HS-5 (cell line): ENCODE data around the gene ACKR2.
"Not testable (repeated sequence)": the region's sequence is repeated elsewhere in the genome, so short reads cannot be mapped to it uniquely, and the experiment has no call there.

ENCODE experiments used
- DNase-seq: peaks from one replicate; pipeline ENCODE4 v3.0.0-alpha.2; 2012; ENCODE audit warnings: low read depth

The ACKR2 gene

DNA sequence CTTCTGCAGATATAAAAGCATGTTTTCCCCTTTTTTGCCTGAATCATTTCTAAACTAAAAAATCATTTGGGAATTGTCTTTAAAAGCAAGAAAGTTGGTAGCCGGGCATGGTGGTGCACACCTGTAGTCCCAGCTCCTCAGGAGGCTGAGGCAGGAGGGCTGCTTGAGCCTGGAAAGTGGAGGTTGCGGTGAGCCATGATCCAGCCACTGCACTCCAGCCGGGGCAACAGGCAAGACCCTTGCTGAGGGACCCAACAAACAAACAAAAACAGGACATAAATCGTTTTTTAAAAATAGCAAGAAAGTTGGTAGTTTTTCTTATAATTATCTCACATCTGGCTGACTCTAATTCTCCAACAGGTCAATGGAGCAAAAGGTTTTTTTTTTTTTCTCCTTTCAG lies 7.5 kb upstream of the ACKR2 start:
- DNase-seq = no peak

DNA sequence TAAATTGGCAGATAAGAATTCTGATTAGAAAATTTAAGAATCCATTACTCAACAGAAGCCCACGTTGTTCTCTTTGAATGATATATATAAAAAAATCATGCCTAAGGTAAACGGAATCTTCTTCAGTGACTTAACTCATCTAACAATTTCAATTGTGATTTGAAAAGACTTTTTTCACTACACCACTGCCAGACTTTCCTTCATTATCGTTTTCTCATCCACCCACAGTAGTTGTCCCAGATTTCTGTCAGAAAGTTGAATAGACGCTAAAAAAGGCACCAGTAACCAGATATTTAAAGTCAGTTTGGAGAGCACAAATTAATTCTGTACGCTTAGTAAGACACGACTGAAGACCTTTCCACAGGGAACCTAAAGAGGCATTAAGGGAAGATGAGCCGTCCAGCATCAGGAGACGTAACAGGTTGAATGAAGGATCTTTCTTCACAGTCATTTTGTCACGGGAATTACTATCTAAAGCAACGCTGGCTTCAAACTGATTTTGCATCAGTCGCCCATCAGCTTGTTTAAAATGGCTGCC lies 6.3 kb upstream of the ACKR2 start:
- no peak for DNase-seq

DNA sequence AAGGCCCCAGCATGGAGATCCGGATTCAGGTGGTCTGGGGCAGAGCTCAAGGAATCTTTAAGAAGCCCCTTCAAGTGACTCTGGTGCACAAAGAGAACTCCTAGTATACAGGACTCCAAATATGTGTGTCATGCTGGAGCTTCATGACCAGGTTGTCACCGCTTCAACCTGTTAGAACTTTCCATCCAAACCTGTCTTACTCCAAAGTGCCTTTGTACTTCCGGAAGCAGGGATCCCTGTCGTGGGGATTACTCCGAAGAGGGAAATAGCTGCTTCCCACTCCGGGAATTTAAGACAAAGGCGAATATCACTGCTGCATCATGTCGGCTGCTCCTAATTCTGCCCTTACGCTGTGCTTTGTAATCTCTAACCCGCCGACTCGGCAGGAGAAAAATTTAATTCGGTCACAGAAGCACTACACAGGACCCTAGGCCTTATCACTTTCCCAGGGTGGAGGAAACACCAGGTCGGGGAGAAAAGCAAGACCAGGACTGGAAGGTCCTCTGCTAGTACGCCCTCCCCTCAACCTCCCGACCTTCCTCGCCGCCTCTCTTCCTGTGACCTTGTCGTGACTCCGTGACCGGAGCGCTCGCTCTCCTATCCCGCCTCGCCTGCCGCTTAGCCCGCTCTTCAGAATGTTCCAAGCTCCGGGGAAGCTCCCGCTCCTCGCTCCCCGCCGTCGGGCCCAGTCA lies 5.7 kb upstream of the ACKR2 start:
- no peak for DNase-seq

DNA sequence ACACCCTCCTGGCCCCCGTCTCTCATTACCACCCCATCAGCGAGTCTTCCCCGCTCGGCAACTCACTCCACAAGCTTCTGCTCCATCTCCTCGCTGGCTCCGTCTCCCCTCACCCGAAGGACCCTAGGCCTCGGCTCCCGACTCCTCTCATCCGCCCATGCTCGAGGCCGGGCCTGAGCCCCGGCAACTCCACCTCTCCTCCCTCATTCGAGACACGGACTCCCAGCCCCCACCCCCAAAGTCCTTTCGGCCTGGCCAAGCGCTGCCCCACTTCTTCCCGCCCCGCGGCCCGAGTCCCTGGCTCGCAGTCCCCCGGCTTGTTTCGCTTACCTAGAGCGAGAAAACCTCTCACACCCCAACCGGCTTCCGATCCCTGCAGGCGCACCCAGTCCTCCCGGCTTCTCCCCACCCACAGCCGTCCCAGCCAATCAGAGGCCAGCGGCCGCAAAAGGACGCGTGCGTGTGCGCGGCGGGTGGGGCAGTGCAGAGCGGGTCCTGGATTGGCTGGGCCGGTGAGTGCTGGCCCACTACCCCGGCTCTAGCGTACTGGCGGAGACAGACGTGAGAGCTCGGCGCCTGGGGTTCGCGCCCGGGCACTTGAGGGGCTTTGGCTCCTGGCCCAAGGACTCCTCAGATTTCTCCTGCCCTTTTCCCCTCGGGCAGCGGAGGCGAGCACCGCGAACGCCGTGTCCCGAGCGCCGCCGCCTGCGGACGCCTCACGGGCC lies 5.0 kb upstream of the ACKR2 start, which contains the start of gene HIGD1A:
Gene HIGD1A (minus strand): TSS at position 385 of the 725 bp plus-strand sequence. CDS start 10,237 bp downstream, outside the sequence.
- peak; percentile 64 for DNase-seq

DNA sequence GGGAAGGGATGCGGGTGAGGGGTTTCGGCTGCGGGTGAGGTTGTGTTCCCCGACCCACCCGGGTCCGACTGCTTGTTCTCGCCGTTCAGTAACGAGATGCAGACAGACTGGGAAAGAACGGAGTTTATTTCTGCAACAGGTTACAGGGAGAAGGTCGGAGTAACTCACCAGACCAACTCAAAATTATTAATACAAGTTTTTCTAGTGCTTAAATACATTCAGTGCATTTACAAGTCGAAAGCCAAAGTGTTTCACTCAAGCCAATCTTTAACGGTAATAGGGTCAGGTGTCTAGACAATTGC lies 4.5 kb upstream of the ACKR2 start:
- DNase-seq = no peak

DNA sequence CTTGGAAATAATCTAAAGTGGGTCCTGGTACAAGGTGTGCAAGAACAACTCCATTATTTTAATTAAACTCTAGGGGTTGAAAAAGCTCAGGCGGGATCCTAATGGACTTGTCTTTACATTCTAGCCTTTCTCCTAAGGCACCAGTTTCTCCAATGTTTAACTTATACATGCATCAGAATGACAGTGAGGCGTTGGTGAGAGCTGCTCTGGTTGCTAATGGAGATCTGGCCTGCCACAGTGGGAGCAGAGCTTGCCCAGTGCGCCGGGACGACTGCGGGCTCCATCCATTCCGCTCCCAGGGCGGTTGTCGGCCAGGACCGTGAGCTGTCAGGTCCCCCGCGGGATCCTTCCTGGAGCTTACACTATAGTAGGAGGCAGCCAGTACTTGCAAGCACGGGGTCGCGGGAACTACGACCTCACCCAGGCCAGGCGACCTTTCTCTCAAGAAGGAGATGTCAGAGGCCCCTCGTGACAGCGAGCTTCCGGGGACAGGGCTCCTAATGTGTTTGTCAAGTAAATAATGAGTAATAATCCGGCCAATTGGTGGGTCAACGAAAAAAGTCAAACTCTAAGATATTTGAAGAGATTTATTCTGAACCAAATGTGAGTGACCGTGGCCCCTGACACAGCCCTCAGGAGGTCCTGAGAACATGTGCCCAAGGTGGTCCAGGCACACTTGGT lies 4.0 kb upstream of the ACKR2 start:
- DNase-seq = no peak

DNA sequence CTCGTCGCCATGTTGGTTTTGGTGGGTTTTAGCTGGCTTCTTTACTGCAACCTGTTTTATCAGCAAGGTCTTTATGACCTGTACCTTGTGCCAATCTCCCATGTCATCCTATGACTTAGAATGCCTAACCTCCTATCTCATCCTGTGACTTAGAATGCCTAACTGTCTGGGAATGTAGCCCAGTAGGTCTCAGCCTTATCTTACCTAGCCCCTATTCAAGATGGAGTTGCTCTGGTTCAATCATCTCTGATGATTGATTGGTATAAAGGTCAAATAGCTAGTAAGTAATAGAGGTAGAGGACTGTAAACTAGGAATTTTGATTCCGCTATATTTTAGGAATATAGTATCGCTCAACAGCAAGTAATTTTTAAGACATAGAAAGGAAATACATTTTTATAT lies 1.3 kb upstream of the ACKR2 start:
- no peak for DNase-seq

DNA sequence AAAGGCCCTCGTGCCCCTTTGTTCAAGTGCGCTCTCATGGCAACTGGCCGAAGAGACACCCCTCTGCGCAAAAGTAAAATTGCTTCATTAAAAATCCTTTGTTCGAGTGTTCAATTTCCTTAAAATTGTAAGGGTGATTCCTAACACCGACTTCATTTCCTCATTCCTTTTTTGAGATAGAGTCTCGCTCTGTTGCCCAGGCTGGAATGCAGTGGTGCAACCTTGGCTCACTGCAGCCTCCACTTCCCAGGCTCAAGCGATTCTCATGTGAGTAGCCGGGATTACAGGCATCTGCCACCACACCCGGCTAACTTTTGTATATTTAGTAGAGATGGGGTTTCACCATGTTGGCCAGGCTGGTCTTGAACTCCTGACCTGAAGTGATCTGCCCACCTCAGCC lies 1.5 kb downstream of the ACKR2 start:
- DNase-seq = not testable (repeated sequence)

DNA sequence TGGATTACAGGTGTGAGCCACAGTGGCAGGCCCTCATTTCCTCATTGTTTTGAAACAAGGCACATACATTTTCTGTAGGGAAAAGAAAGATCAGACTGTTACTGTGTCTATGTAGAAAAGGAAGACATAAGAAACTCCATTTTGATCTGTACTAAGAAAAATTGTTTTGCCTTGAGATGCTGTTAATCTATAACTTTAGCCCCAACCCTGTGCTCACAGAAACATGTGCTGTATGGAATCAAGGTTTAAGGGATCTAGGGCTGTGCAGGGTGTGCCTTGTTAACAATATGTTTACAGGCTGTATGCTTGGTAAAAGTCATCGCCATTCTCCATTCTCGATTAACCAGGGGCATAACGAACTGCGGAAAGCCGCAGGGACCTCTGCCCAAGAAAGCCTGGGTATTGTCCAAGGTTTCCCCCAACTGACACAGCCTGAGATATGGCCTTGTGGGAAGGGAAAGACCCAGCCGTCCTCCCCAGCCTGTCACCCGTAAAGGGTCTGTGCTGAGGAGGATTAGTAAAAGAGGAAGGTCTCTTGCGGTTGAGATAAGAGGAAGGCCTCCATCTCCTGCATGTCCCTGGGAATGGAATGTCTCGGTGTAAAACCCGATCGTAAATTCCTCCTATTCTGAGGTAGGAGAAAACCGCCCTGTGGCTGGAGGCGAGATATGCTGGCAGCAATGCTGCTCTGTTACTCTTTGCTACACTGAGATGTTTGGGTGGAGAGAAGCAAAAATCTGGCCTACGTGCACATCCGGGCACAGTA lies 2.1 kb downstream of the ACKR2 start:
- DNase-seq = not testable (repeated sequence)

DNA sequence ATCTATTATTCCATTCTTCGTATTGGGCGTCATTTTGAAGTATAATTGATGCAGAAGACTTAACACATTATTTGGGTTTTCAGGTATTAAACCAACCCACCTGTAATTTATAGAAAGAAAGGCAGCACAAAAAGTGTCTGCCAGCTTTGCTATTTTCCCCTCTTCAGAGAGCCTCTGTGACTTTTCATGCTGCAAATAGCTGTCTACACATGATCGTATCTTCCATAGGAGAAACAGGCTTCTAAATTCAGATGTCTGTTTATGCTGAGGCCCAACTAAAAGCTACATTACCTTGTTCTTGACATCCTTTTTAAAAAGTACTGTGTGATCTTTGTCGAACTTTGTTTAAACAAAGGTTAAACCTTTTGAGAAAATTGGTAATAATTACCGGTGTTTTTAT lies 5.0 kb downstream of the ACKR2 start:
- no peak for DNase-seq

DNA sequence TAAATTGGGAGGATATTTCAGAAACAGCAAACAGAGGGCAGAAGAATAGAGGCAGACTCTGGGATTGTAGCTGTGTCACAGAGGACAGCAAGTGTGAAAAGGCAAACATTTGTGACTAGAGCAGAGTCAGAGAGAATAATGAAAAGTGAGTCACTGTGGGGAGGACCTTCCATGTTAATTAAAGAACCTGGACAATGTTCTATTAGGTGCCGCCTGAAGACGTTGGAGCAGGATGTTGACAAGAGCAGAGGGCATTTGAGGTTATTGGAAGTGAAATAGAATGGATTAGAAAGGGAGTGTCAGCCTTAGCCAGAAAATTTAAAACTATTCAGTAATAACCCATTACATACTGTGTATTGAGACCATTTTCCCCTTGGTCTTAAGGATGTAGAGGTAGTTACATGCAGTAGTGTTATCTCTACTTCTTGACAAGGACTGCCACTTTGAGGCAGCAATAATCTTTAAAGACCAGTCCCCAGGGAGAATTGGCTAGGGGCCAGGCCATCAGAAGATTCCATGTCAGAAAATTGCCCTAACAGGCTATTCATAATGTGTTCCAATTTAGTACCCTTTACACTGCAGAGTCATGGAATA lies 5.8 kb downstream of the ACKR2 start:
- no peak for DNase-seq

DNA sequence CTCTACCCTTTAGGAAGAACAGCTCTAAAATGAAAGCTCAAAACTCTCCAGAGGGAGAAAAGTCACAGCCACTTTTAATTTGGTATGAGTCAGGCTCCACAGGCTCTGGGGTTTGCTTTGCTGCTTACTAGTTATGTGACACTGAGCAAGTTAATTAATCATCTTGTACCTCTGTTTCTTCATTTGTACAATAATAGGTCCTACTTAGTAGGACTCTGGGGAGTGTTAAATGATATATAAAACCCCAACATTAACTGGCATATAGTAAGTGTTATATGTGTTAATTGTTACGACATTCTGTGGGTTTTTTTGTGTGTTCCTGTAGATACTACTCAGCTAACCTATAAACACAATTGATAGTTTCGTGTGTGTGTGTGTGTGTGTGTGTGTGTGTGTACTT lies 6.6 kb downstream of the ACKR2 start:
- no peak for DNase-seq

- no peak for DNase-seq
Observed at GRCh38 chr3:42819351-42819965, 10.2 kb downstream of the ACKR2 start.

GRCh38 chr3:42820746-42821051 lies 11.5 kb downstream of the ACKR2 start:
- DNase-seq = no peak

GRCh38 chr3:42822828-42823227 lies 13.6 kb downstream of the ACKR2 start:
- no peak for DNase-seq

DNA sequence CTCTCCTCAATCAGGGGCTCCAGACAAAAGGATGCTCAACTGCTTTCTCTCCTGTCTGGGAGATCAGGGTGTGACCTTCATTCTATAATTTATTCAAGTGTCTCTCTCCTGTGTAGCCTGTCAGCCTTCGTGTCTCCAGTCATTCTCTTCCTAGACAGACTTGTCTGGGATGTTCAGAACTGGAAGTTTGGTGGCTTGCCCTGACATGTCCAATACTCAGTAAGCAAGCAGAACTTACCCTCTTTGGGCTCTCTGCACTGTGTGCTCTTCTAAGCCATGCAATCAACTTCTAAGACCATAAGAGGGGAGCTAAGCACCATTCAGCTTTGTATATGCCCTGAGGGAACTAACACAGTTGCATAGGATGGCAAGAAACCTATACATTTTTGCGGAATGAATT lies 14.1 kb downstream of the ACKR2 start:
- no peak for DNase-seq

- DNase-seq = no peak
Observed at GRCh38 chr3:42826141-42826540, 16.9 kb downstream of the ACKR2 start.

- DNase-seq = no peak
Observed at GRCh38 chr3:42827023-42827422, 17.8 kb downstream of the ACKR2 start.

DNA sequence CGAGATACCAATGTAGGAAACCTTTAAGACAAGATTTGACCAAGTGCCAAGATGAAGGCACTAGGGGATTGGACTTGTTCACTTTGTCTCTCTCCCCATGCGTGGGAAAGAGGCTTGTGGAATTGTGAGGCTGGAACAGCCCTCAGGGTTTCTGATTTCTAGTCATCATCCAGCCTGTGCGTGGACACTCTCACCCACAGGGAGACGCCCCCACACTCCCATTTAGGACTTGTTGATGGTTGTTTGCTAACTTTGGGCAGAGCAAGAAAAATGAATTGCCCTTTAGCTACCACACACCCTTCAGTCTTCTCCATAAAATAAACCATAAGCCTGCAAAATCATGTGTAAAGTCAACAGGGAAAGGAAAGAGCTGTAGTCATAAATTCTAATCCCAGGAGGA lies 18.4 kb downstream of the ACKR2 start:
- DNase-seq = no peak

DNA sequence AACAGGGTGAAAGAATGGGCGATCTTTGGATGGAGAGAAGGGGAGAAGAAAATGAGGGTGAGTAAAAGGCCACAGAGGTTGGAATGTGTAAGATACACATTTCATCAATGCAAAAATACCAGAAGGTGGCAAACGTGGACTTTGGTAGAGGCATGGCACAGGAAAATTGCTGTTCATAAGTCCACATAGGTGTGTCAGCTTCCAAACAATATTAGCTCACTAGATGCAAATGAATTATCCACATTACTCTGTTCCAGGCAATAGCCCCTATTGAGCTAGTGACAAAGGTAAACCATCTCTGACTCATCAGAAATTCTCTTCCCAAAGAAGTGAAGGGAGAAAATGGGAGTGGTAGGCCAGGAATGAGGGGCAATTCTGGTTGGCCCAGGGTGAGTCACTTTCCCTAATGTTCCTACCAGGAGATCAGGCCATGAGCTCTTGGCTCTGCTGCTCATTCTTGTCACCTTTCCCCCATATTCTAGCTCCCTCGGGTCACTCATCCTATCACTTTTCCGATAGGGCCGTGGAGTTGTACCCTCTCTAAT lies 19.9 kb downstream of the ACKR2 start:
- DNase-seq = no peak
